A549 (cell line): ENCODE results near the gene NUDCD2. TPM values are rescaled to one million over a fixed set of nuclear protein-coding genes. Genes with fewer than 3 reads are reported as not detected.
"Not testable (repeated sequence)": the region's sequence is repeated elsewhere in the genome, so short reads cannot be mapped to it uniquely, and the experiment has no call there.

Source experiments
- ATAC-seq, 2 experiments: fragments of 200-7000 bp in 1 of 2; fragments of >200 bp in 1 of 2; cut with Nextera tagmentation in 1 of 2; cut with Tn5 transposase in 1 of 2; 3 replicates each; pipeline versions ENCODE4 v1.8.0 to v1.9.1; 2018 to 2020; ENCODE audit warnings: mild to moderate bottlenecking in 1 of 2, moderate library complexity in 1 of 2
- CTCF ChIA-PET: fragments of 300-600 bp; sonication (Branson Sonifier 250); formaldehyde crosslinking; extraction: SDS; loops from one replicate; lab custom pipeline; 2021; ENCODE audit warnings: antibody characterized with exemption, inconsistent platforms; lab: Yijun Ruan, JAX
- POLR2A ChIA-PET: fragments of 350-600 bp; formaldehyde crosslinking; extraction: SDS; loops from one replicate; lab custom pipeline; 2021; ENCODE audit warnings: antibody characterized with exemption, inconsistent platforms; lab: Yijun Ruan, JAX
- DNase-seq, 2 experiments: peaks; one replicate each; pipeline versions ENCODE4 v3.0.0 to v3.0.0-alpha.2; 2011 to 2016; ENCODE audit warnings: low read depth in 1 of 2, low spot score in 1 of 2
- FAIRE-seq: peaks from 2 replicates; lab custom pipeline; 2011; peaks lifted over from hg19 to GRCh38; lab: Jason Lieb, UNC
- H3K27ac ChIP-seq, 2 experiments: fragments of >200 bp; sonication (Bioruptor Twin); formaldehyde crosslinking; 3 replicates each; pipeline ENCODE4 v1.5.1; 2016 to 2017
- H3K4me1 ChIP-seq: fragments of >200 bp; sonication (Bioruptor Twin); formaldehyde crosslinking; 3 replicates; pipeline ENCODE4 v1.6.1; 2016
- H3K4me2 ChIP-seq: fragments of >200 bp; sonication (Bioruptor Twin); formaldehyde crosslinking; 3 replicates; pipeline ENCODE4 v1.6.1; 2016
- H3K4me3 ChIP-seq: fragments of >200 bp; sonication (Bioruptor Twin); formaldehyde crosslinking; 3 replicates; pipeline ENCODE4 v1.5.1; 2016
- H3K9me3 ChIP-seq: fragments of >200 bp; sonication (Bioruptor Twin); formaldehyde crosslinking; 3 replicates; pipeline ENCODE4 v1.6.1; 2016
- BHLHE40 ChIP-seq: IDR thresholded peaks from 2 replicates; pipeline ENCODE4 v1.6.1; 2012; ENCODE audit warnings: low read depth, low read length, inconsistent platforms
- CBX8 ChIP-seq: fragments of 200-600 bp; sonication (generic); IDR thresholded peaks from 2 replicates; pipeline ENCODE4 v1.6.1; 2016
- CEBPB ChIP-seq, 2 experiments: fragments of >200 bp in 1 of 2; sonication (Bioruptor Twin) in 1 of 2; formaldehyde crosslinking in 1 of 2; IDR thresholded peaks; 2 replicates each; pipeline ENCODE4 v1.6.1; 2012 to 2016
- CHD4 ChIP-seq: fragments of 200-600 bp; sonication (generic); IDR thresholded peaks from 2 replicates; pipeline ENCODE4 v1.6.1; 2016; ENCODE audit warnings: antibody characterized with exemption, mild to moderate bottlenecking, borderline replicate concordance
- CTCF ChIP-seq: fragments of >200 bp; sonication (Bioruptor Twin); formaldehyde crosslinking; IDR thresholded peaks from 3 replicates; pipeline ENCODE4 v1.5.1; 2016
- E2F6 ChIP-seq: IDR thresholded peaks from 2 replicates; pipeline ENCODE4 v1.6.1; 2012; ENCODE audit warnings: low read depth, borderline replicate concordance
- EHMT2 ChIP-seq: fragments of 200-600 bp; sonication (generic); IDR thresholded peaks from 2 replicates; pipeline ENCODE4 v1.6.1; 2016; ENCODE audit warnings: antibody characterized with exemption, low read depth, mild to moderate bottlenecking, moderate library complexity
- FOSL2 ChIP-seq, 2 experiments: fragments of 450-650 bp in 1 of 2; fragments of >200 bp in 1 of 2; sonication (Bioruptor Twin) in 1 of 2; formaldehyde crosslinking; IDR thresholded peaks; 2 replicates each; pipeline versions ENCODE4 v1.5.0 to v1.6.1; 2016 to 2020; ENCODE audit warnings: mild to moderate bottlenecking in 1 of 2, moderate library complexity in 1 of 2
- HDAC2 ChIP-seq: fragments of 200-600 bp; sonication (generic); IDR thresholded peaks from 2 replicates; pipeline ENCODE4 v1.6.1; 2016
- HEYL ChIP-seq: fragments of 250-450 bp; sonication (Bioruptor Pico); IDR thresholded peaks from 2 replicates; pipeline ENCODE4 v1.8.0; 2021; ENCODE audit warnings: mild to moderate bottlenecking, moderate library complexity
- JUNB ChIP-seq: fragments of >200 bp; sonication (Bioruptor Twin); formaldehyde crosslinking; IDR thresholded peaks from 2 replicates; pipeline ENCODE4 v1.6.1; 2016
- KDM1A ChIP-seq: fragments of 200-600 bp; sonication (generic); IDR thresholded peaks from 2 replicates; pipeline ENCODE4 v1.6.1; 2016; ENCODE audit warnings: low read depth, mild to moderate bottlenecking
- MYC ChIP-seq: IDR thresholded peaks from 2 replicates; pipeline ENCODE4 v1.6.1; 2012; ENCODE audit warnings: mild to moderate bottlenecking, inconsistent platforms, low read length, improper control_type of control experiment, borderline replicate concordance
- RARB ChIP-seq: fragments of 250-450 bp; sonication (Bioruptor Pico); IDR thresholded peaks from 2 replicates; pipeline ENCODE4 v1.8.0; 2021; ENCODE audit warnings: mild to moderate bottlenecking, moderate library complexity
- RCOR1 ChIP-seq: fragments of 150-350 bp; IDR thresholded peaks from 2 replicates; pipeline ENCODE4 v1.6.1; 2014; ENCODE audit warnings: antibody characterized with exemption, low read length, low read depth
- SREBF2 ChIP-seq: fragments of 450-650 bp; IDR thresholded peaks from 2 replicates; pipeline ENCODE4 v1.6.1; 2014; ENCODE audit warnings: mild to moderate bottlenecking, moderate library complexity
- ZC3H11A ChIP-seq: fragments of 450-650 bp; IDR thresholded peaks from 2 replicates; pipeline ENCODE4 v1.6.1; 2014; ENCODE audit warnings: antibody characterized with exemption, mild to moderate bottlenecking
- ZSCAN20 ChIP-seq: fragments of 250-450 bp; sonication (Bioruptor Pico); IDR thresholded peaks from 2 replicates; pipeline ENCODE4 v1.8.0; 2022; ENCODE audit warnings: mild to moderate bottlenecking, moderate library complexity
- WGBS: methylation state at CpG from one replicate; pipeline ENCODE4 v1.1.6; 2017; ENCODE audit errors: missing lambda C conversion rate; 5-methylcytosine and 5-hydroxymethylcytosine counted together
- polyA plus RNA-seq, 4 experiments: library from polyadenylated mRNA; depleted of rRNA in 3 of 4; stranded (reverse); fragments of >200 nt; fragmentation: RNase III in 1 of 4; extraction: RNeasy Plus Mini Kit Qiagen cat#74134 plus additional on column Dnase treatment in 1 of 4; gene quantifications; 2 replicates in 3 of 4; 3 replicates in 1 of 4; pipeline ENCODE4 v1.2.3, GENCODE V29; 2011 to 2017
- TF ChIP-seq, protein P1 (sequence below): fragments of 250-450 bp; sonication (Bioruptor Pico); IDR thresholded peaks from 2 replicates; pipeline ENCODE4 v1.5.0; 2020; ENCODE audit warnings: low read depth, mild to moderate bottlenecking, moderate library complexity
- TF ChIP-seq, protein P2 (sequence below): fragments of 150-350 bp; IDR thresholded peaks from 2 replicates; pipeline ENCODE4 v1.6.1; 2014; ENCODE audit warnings: low read depth, mild to moderate bottlenecking, low read length

Gene NUDCD2
- polyA plus RNA-seq, 2 of the 4 experiments (the other 2 are of a cell fraction), result 22.3 to 43.9 TPM

DNA sequence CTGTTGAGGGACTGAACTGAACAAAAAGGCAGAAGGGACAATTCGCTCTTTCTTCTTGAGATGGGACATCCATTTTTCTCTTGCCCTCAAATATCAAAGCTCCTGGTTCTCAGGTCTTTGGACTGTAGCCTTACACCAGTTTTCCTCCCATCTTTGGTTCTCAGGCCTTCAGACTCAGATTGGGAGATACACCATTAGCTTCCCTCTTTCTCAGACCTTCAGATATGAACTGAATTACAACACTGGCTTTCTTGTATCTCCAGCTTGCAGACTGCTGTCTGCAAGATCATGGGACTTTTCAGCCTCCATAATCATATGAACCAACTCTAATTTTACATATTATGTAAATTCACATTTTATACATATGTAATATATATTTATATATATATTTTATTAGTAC lies 35.1 kb downstream of the NUDCD2 start:
- ChIA-PET POLR2A (no interaction called here), CTCF (interaction anchor here (1.0 kb wide), 1 partner anchor 16 kb away, joined by 3 read pairs; no protein-coding TSS in a partner anchor)
- no peak overlapping the region for H3K27ac ChIP-seq
- no peaks in the 10 kb centered on the region for H3K9me3 ChIP-seq
- ATAC-seq (no peak), DNase-seq (no peak), FAIRE-seq (no peak)
- H3K4me1 ChIP-seq, result no peaks in the 10 kb centered on the region
- WGBS, result 80% methylated on average over 1 of the region's 1 CpG
- no peak overlapping the region for H3K4me2 ChIP-seq
- no peak overlapping the region for H3K4me3 ChIP-seq
- no peak for TF ChIP-seq KDM1A
- TF ChIP-seq EHMT2, result no peak
- TF ChIP-seq, protein P1, sequence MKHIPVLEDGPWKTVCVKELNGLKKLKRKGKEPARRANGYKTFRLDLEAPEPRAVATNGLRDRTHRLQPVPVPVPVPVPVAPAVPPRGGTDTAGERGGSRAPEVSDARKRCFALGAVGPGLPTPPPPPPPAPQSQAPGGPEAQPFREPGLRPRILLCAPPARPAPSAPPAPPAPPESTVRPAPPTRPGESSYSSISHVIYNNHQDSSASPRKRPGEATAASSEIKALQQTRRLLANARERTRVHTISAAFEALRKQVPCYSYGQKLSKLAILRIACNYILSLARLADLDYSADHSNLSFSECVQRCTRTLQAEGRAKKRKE (CRISPR knock-in tag), result no peak
- no peak for TF ChIP-seq CHD4

- DNase-seq, H3K4me3 ChIP-seq, H3K4me1 ChIP-seq, ATAC-seq, H3K4me2 ChIP-seq, FAIRE-seq, POLR2A ChIA-PET, H3K27ac ChIP-seq, CTCF ChIA-PET, H3K9me3 ChIP-seq: not testable (repeated sequence)
- WGBS, result 41% methylated on average over 15 of the region's 15 CpGs
Measured at GRCh38 chr5:163415673-163416072, 44.2 kb downstream of the NUDCD2 start.

DNA sequence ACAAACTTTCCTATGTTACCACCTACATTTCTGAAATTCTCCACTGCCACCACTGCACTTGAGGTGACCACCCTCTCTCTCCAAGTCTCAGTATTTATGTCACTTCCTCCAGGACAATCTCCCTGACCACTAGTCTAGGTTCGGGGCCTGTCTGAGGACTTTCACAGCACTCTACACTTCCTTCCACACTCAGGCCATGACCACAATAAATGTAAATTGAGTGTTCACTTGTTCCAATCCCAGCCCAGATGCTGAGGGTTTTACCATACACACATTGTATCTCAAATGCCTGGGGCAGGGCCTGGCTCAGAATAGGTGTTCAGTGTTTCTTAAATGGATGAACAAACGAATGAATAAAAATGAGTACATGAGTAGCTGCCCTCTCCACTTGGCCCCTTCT lies 49.4 kb downstream of the NUDCD2 start:
- H3K4me2 ChIP-seq, result no peak overlapping the region
- POLR2A ChIA-PET, result no interaction called here
- no peak for TF ChIP-seq JUNB
- TF ChIP-seq, all 56 proteins: peak for 0
- no peak for ATAC-seq
- Histone ChIP-seq H3K4me3 (no peak overlapping the region), H3K27ac (no peak overlapping the region), H3K4me1 (no peaks in the 10 kb centered on the region), H3K9me3 (no peaks in the 10 kb centered on the region)
- no peak for DNase-seq
- WGBS, result 41% methylated on average over 2 of the region's 2 CpGs
- no peak for FAIRE-seq
- CTCF ChIA-PET, result no interaction called here

- POLR2A ChIA-PET, result interaction anchor here (1.4 kb wide), 1 partner anchor 51 kb away, joined by 4 read pairs; the partner anchor contains the start of genes HMMR and NUDCD2
- H3K27ac ChIP-seq, result no peak overlapping the region
- no peaks in the 10 kb centered on the region for H3K4me1 ChIP-seq
- 11% methylated on average over 6 of the region's 6 CpGs for WGBS
- ATAC-seq (no peak), FAIRE-seq (no peak), DNase-seq (no peak)
- CTCF ChIA-PET, result interaction anchor here (0.8 to 2.7 kb wide), 20 partner anchors 9 to 1866 kb away, joined by 3 to 21 read pairs (median 6); no protein-coding TSS in a partner anchor
- H3K9me3 ChIP-seq, result no peaks in the 10 kb centered on the region
- H3K4me3 ChIP-seq, result no peak overlapping the region
- no peak overlapping the region for H3K4me2 ChIP-seq
- TF ChIP-seq BHLHE40 (no peak), CEBPB (IDR thresholded peaks at IDR 0.05) (no peak), SREBF2 (no peak), RCOR1 (no peak), MYC (no peak), CBX8 (no peak), ZSCAN20 (CRISPR knock-in tag) (no peak), ZC3H11A (no peak), HDAC2 (no peak), FOSL2 (IDR thresholded peaks at IDR 0.05) (no peak), FOSL2 (CRISPR knock-in tag; IDR thresholded peaks at IDR 0.05) (no peak), E2F6 (no peak), CTCF (no peak), RARB (CRISPR knock-in tag) (no peak), HEYL (CRISPR knock-in tag) (no peak)
- TF ChIP-seq, protein P2, sequence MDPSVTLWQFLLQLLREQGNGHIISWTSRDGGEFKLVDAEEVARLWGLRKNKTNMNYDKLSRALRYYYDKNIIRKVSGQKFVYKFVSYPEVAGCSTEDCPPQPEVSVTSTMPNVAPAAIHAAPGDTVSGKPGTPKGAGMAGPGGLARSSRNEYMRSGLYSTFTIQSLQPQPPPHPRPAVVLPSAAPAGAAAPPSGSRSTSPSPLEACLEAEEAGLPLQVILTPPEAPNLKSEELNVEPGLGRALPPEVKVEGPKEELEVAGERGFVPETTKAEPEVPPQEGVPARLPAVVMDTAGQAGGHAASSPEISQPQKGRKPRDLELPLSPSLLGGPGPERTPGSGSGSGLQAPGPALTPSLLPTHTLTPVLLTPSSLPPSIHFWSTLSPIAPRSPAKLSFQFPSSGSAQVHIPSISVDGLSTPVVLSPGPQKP, result no peak
Measured at GRCh38 chr5:163409384-163409783, 50.5 kb downstream of the NUDCD2 start.
